Psoas muscle (tissue), 8 donors: ENCODE measurements around the gene FFAR1. TPM values are rescaled to one million over a fixed set of nuclear protein-coding genes. Genes with fewer than 3 reads are reported as not detected.

Experiments
- ATAC-seq, 4 donors: fragments of 200-7000 bp; cut with Tn5 transposase; one replicate each; pipeline ENCODE4 v1.9.1; 2020; ENCODE audit warnings: moderate library complexity in 3 of 4, mild to moderate bottlenecking in 2 of 4
- DNase-seq, 2 donors: peaks; one replicate each; pipeline ENCODE4 v3.0.0-alpha.2; 2020
- H3K27ac ChIP-seq: fragments of 200-600 bp; one replicate; pipeline ENCODE4 v1.8.0; 2022
- H3K27me3 ChIP-seq, 3 donors: fragments of 200-600 bp in 1 of 3; one replicate each; pipeline versions ENCODE4 v1.6.1 to v1.8.0; 2013 to 2022; ENCODE audit warnings: low read length in 2 of 3, mild to moderate bottlenecking in 2 of 3, moderate library complexity in 1 of 3; ENCODE audit not compliant: insufficient read depth in 3 of 3
- H3K36me3 ChIP-seq, 2 donors: fragments of 200-600 bp in 1 of 2; one replicate each; pipeline versions ENCODE4 v1.6.1 to v1.8.0; 2013 to 2022; ENCODE audit warnings: low read depth in 1 of 2, mild to moderate bottlenecking in 1 of 2, moderate library complexity in 1 of 2; ENCODE audit not compliant: insufficient read depth in 1 of 2
- H3K4me1 ChIP-seq: fragments of 200-600 bp; one replicate; pipeline ENCODE4 v1.8.0; 2022
- H3K4me3 ChIP-seq: fragments of 200-600 bp; one replicate; pipeline ENCODE4 v1.8.0; 2022; ENCODE audit warnings: mild to moderate bottlenecking
- H3K9me3 ChIP-seq: fragments of 200-600 bp; one replicate; pipeline ENCODE4 v1.8.0; 2022
- CTCF ChIP-seq: fragments of 200-600 bp; IDR thresholded peaks from one replicate; pipeline ENCODE4 v1.8.0; 2022; ENCODE audit warnings: antibody characterized with exemption
- WGBS, 3 donors: extraction: QIAGEN DNeasy Blood & Tissue Kit; methylation state at CpG; one replicate each; pipeline versions ENCODE4 v1.1.6 to v1.1.7; 2013; 5-methylcytosine and 5-hydroxymethylcytosine counted together
- intact Hi-C, 2 donors: fragments of 100-400 bp; cut with DNase I; formaldehyde crosslinking; loops; one replicate each; pipeline versions ENCODE4 v1.11.0 to v1.14.2; 2022
- polyA plus RNA-seq, 3 donors: library from polyadenylated mRNA; stranded (reverse); fragments of 200-250 nt; gene quantifications; one replicate each; pipeline ENCODE4 v1.2.3, GENCODE V29; 2013
- total RNA-seq, 4 donors: library from RNA; stranded (reverse); fragmentation: NEBNext Ultra II Directional in 2 of 4; extraction: Animal tissue kit (Norgen Biotek cat#: 25700) in 2 of 4; gene quantifications; one replicate each; pipeline versions ENCODE4 v1.2.1 to v1.2.4, GENCODE V29; 2021 to 2023
- donor health status: healthy with polysubstance abuse.
- donor health status: DM: no; HTN: no; CAD: no; lungs with moderate emphysema.
- donor health status: Bipolar disorder and iron deficiency.
- donor health status: healthy.
- donor health status: DM: yes; HTN: yes; CAD: no.
- donor health status: DM: no; HTN: no; CAD: no.
- donor health status: DM: no; HTN: no; CAD: no.
- donor health status: DM: yes; HTN: yes; CAD: no.

Gene FFAR1
- total and polyA plus RNA-seq, 7 donors = not detected

GRCh38 chr19:35331551-35332214 is 16.0 kb upstream of the FFAR1 start:
- WGBS, 3 donors = 72 to 73% (median 73%) methylated on average over 14 of the region's 14 CpGs
- TF ChIP-seq CTCF = no peak
- H3K4me3 ChIP-seq = no peak overlapping the region
- no peaks in the 10 kb centered on the region for H3K4me1 ChIP-seq
- no peaks in the 10 kb centered on the region for H3K36me3 ChIP-seq
- no peak overlapping the region for H3K27ac ChIP-seq
- H3K27me3 ChIP-seq = peaks cover 0 to 43% (median 5%) of the 10 kb centered on the region in 3 donors
- intact Hi-C loops = no loop called here
- no peak for DNase-seq
- H3K9me3 ChIP-seq = no peaks in the 10 kb centered on the region
- no peak for ATAC-seq

- intact Hi-C loops = no loop called here
- Histone ChIP-seq H3K27ac (no peak overlapping the region), H3K27me3 (peaks cover 0 to 40% (median 5%) of the 10 kb centered on the region in 3 donors), H3K9me3 (no peaks in the 10 kb centered on the region), H3K4me3 (no peak overlapping the region), H3K36me3 (no peaks in the 10 kb centered on the region), H3K4me1 (no peaks in the 10 kb centered on the region)
- ATAC-seq (no peak), DNase-seq (no peak)
- no peak for TF ChIP-seq CTCF
- 55 to 60% (median 56%) methylated on average over 12 of the region's 12 CpGs for WGBS, 3 donors
Measured at GRCh38 chr19:35332817-35333216, 14.9 kb upstream of the FFAR1 start.

- no peak for DNase-seq
- ATAC-seq = no peak
- H3K4me3 ChIP-seq = no peak overlapping the region
Measured at GRCh38 chr19:35334144-35334753, 13.5 kb upstream of the FFAR1 start.

GRCh38 chr19:35336166-35336955 is 11.3 kb upstream of the FFAR1 start:
- no peak for ATAC-seq
- TF ChIP-seq CTCF = no peak
- no peak overlapping the region for H3K27ac ChIP-seq
- no peak for DNase-seq
- H3K4me3 ChIP-seq = no peak overlapping the region
- no peaks in the 10 kb centered on the region for H3K4me1 ChIP-seq
- intact Hi-C loops = no loop called here
- H3K36me3 ChIP-seq = no peaks in the 10 kb centered on the region
- whole genome bisulfite sequencing, 3 donors = 74 to 75% (median 75%) methylated on average over 21 of the region's 21 CpGs
- peaks cover 0 to 15% (median 7%) of the 10 kb centered on the region in 3 donors for H3K27me3 ChIP-seq
- H3K9me3 ChIP-seq = no peaks in the 10 kb centered on the region

More at GRCh38 chr19:35334144-35334753, 13.5 kb upstream of the FFAR1 start:
- no peaks in the 10 kb centered on the region for H3K4me1 ChIP-seq
- intact Hi-C loops = no loop called here
- no peak for TF ChIP-seq CTCF
- 67 to 78% (median 77%) methylated on average over 10 of the region's 10 CpGs for WGBS, 3 donors
- peaks cover 0 to 33% (median 7%) of the 10 kb centered on the region in 3 donors for H3K27me3 ChIP-seq
- H3K27ac ChIP-seq = no peak overlapping the region
- no peaks in the 10 kb centered on the region for H3K9me3 ChIP-seq
- H3K36me3 ChIP-seq = no peaks in the 10 kb centered on the region
